GM03348 (cell line): ENCODE results near the gene ARHGAP10.
"Not testable (repeated sequence)": the region's sequence is repeated elsewhere in the genome, so short reads cannot be mapped to it uniquely, and the experiment has no call there.

Experiments used
- DNase-seq: peaks from one replicate; pipeline ENCODE4 v3.0.0; 2012; ENCODE audit warnings: low spot score

Gene ARHGAP10

GRCh38 chr4:147912106-147912505 is 180.2 kb downstream of the ARHGAP10 start:
- DNase-seq, result not testable (repeated sequence)

GRCh38 chr4:147913137-147913536 is 181.2 kb downstream of the ARHGAP10 start:
- DNase-seq, result no peak

GRCh38 chr4:147916351-147916750 is 184.5 kb downstream of the ARHGAP10 start:
- DNase-seq, result no peak

DNA sequence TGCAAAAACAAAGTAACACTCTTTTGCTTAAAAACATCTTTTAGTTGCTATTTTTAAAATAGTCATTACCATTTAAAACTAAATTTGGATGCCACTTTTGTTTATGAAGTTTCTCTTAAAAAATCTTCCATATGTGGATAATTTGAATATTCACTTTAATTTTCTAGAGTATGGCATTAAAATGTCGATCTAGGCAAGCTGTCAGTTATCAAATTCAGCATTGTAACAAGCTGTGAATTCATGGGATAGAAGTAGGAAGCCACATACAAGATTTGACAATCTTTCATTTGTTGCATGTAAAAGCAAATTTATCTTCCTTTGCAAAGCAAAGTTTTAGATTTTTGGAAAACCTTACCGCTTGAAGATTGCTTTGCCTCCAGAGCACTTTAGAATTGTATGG is 191.5 kb downstream of the ARHGAP10 start:
- no peak for DNase-seq

DNA sequence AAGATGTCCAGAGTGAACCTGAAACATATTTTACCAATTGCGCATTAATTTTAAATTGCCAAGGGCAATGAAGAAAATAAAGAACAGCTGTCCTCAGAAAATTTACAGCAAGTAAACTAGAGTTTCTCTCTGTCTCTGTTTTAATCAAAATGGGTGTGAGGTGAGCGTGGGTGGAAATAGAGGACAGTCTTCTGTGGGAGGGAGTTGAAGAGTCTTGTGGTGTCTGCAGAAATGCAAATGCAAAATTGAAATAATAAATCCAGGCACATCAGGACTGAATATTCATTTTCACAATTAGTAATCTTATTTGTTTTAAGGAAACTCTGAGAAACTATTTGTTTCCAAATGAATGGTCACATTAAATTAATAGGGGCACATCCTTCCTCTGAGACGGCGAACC is 192.0 kb downstream of the ARHGAP10 start:
- DNase-seq, result no peak

DNA sequence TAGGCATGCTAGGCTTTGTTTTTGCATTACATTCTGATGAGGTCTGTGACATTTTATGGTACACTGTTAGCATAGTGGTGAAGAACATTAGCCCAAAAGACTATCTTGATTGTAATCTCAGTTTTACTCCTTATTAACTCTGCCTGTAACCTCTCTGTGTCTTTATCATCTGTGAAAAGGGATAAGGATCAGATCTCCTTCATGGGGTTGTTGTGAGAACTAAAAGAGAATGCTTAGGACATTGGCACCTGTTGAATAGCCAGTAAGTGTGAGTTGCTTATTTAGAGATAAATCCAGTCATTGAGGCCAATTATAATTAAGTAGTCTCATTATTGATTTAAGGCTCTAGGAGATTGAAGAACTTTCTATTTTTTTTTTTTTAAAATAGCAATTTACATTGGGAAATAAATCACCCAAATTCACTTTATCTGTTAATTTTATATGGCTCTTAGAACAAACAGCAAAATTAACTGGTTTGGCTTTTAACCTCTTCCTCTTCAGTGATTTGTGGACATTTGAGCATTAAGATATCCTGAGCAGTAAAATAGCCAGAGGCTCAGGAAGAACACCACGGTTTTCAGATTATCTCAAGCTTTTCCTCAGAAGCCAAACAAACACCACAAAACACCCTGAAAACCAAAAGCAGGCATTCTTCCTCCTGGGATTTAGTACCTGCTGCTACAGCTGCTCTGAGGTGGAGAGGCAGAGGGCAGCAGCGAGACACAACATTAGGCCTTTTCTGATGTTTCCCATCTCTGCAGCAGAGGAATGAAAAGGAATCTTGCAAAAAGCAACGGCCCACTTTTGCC is 192.9 kb downstream of the ARHGAP10 start:
- DNase-seq, result peak; percentile 42

DNA sequence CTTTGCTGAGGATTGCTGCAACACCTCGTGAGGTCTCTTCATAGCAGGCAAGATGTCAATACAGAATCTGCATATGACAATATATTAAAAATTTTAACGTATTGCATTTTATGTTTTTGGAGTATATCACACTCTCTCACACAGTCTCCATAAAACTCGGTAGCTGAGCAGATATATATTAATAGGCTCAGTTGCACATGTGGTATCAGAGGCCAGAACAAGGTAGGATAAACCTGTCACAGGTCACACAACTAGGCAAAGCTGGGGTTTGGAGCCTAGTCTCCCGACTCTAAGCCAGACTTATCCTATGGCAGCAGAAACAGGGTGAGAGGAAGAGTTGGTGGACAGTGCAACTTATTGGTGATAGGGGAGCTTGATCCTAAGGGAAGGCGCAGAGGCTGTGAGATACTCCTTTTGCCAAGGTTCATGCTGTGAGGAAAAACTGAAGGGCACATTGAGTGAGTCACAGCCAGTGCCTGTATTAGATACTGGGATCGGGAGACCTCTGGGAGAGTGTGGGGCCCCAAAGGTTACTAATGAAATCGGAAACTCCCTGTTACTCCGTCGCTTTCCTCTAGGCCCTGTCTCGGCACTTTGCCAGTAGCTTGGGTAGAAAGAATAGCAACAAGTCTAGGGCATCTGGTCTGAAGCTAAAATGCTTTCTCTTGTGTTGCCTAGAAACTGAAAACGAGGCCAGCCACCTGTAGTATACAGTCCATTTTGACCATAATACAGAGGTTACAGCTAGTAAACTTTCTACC is 195.7 kb downstream of the ARHGAP10 start:
- no peak for DNase-seq

- no peak for DNase-seq
Measured at GRCh38 chr4:147928400-147928799, 196.5 kb downstream of the ARHGAP10 start.

- DNase-seq, result no peak
Measured at GRCh38 chr4:147929746-147930145, 197.9 kb downstream of the ARHGAP10 start.

DNA sequence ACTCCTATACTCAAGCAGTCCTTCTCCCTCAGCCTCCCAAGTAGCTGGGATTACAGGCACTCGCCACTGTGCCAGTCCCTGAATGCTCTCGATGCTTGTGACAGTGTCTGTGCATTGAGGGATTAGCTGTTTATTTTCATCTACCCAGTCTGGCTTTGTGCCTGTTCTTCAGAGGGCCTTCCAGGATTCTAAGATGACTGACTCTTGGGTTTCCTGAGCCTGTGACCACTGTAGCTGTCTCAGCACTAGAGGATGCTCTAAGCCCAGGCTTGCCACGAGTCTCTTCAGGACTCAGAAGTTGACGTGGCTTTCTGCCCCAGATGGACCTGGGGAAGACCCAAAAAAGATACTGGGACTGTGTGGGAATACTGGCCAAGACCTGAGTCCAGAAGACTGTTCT is 201.4 kb downstream of the ARHGAP10 start:
- no peak for DNase-seq

DNA sequence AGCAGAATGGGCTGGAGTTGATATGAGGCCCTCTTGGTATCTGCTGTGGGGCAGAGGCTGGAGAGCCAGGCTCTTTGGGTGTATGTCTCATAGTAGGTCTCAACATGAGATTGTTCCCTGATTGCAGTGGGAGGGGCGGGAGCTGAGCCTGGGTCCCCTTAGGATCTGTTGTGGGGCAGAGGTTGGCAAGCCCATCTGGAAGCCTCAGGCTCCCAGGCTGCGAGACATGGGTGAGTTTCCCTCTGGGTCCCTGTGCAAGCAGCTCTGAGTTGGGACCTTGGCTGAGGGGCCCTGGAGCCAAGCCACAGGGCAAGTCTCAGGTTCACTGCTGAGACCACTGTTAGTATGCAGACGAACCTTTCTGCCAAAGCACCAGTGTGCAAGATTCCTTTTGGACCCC is 201.9 kb downstream of the ARHGAP10 start:
- DNase-seq, result no peak

DNA sequence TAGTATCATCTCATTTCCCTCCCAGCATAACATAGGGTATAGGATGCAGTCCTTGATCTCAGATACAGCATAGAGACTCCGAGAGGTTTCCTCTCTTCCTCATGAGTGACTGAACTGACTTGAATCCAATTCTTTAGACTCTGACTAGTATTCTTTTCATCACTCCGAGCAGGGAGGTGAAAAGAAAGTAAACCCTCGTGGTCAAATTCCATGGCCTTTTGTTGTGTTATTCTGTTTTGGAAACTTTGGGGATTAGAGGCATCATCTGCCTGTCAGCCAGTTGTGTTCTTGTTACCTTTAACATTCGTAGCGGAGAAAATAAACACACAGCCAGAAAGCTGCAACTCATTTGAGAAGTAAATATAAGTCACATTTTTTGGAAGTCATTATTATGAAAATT is 206.6 kb downstream of the ARHGAP10 start:
- DNase-seq, result no peak

- DNase-seq, result no peak
Measured at GRCh38 chr4:147940171-147940570, 208.3 kb downstream of the ARHGAP10 start.

DNA sequence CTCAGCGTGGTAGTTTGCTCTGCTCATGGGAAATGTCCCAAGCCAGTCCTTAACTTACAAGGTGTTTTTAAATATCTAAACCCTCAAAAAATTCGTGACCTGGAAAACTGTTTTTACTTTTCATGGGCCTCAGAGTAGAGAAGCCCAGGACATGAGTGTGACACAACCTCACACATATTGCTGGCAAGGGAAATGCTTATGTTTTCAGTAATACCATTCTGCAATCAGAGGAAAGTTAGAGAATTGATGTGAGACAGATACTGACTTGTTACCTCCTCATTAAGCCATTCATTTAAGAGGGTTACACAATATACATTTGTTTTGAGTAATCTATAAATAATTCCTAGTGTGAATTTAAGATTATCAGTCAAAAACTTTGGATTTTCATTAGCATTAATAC is 209.5 kb downstream of the ARHGAP10 start:
- no peak for DNase-seq

DNA sequence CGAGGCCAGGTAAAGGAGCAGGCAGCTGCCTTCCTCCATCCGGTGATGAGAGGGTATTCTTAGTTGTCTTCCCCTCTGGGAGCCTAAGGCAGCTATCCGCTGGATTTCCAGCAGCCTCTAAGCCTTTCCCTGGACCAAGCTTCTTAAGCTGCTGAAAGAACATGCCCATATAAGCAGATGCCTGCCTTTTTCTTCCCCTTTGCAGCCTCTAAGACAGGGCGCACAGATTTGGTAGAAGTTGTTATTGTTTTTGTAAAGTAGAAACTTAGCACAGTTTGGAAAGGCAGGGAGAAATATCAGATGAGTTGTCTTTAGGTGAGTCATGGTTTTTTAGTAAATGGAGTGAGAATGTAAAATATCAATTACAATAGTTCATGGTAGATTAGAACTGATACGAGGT is 210.8 kb downstream of the ARHGAP10 start:
- DNase-seq, result no peak

GRCh38 chr4:147943159-147943638 is 211.3 kb downstream of the ARHGAP10 start:
- no peak for DNase-seq

DNA sequence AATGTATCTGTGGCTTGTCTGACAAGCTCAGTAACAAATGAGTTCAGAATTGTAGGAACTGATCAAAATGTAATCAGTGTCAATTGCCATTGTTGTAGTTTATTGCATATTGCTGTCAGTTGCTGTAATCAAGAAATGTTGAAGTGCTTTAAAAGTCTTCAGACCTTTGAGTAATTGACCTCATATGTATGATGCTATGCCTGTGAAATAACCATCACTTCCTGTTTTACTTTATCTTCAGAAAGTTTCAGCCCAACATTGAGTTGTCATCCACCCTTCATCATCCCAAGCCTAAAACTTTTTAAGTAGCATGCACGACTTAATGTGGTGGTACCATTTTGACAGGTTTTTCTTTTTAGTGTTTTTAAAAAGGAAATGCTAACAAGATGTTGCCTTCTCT is 212.4 kb downstream of the ARHGAP10 start:
- DNase-seq, result no peak

DNA sequence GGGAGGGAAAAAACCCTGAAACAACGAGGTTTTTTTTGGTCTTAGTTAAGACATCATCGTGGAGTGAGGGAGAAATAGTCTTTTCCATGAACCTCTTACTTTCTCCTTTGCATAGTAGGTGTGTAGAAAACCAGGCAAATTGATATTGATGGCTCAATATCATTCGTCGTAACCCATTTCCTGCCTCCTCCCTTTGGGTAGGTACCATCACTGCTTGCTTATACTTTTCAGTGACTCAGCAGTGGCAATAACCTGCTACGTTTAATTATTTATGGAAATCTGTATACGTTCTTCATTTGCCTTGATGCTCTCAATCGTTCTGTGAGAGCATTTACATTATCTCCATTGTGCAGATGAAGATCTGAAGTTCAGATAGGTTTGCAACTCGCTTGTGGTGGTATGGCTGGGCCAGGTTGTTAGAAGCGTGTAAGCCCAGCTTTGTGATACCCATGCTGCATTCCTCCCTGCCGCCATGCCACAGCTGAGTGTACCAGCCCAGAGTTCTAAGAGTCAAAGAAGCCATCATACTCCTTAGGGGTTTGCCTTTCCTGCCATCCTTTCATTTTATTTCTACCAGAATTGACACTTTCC is 212.9 kb downstream of the ARHGAP10 start:
- no peak for DNase-seq

- no peak for DNase-seq
Measured at GRCh38 chr4:147948336-147948735, 216.4 kb downstream of the ARHGAP10 start.

GRCh38 chr4:147950261-147950660 is 218.4 kb downstream of the ARHGAP10 start:
- no peak for DNase-seq

DNA sequence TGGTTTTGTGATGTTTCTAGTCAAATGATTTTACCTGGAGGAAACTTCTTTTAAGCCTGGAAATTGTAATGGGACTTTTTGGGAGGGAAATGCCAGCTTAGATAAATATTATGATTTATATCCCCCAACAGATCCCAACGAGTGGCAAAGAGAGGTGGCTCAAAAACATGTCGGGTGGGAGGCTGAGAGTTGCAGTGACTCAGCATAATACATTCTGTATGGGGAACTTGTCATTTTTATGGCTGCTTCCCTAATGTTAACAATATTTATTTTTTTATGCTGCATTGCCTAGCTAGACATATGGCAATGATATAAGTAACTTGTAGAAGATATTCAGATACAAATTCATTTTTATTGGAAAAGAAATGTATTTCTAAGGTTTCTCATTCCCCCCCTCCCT is 219.0 kb downstream of the ARHGAP10 start:
- DNase-seq, result no peak

- DNase-seq, result no peak
Measured at GRCh38 chr4:147954850-147955249, 223.0 kb downstream of the ARHGAP10 start.
